Fibroblast of lung (primary cell): ENCODE data around the gene PCSK2. TPM values are rescaled to one million over a fixed set of nuclear protein-coding genes. Genes with fewer than 3 reads are reported as not detected.

Experiments used
- DNase-seq, 2 donors: peaks; one replicate each; pipeline versions ENCODE4 v3.0.0 to v3.0.0-alpha.2; 2010; ENCODE audit warnings: low read depth in 2 of 2
- H2AFZ ChIP-seq: 2 replicates; pipeline ENCODE4 v1.5.1; 2012; ENCODE audit warnings: low read length, control low read depth, inconsistent platforms
- H3K27ac ChIP-seq: 2 replicates; pipeline ENCODE4 v1.5.1; 2011; ENCODE audit warnings: low read length, control low read depth; ENCODE audit not compliant: insufficient read depth
- H3K27me3 ChIP-seq: 2 replicates; pipeline ENCODE4 v1.5.1; 2011; ENCODE audit warnings: mild to moderate bottlenecking, low read length; ENCODE audit not compliant: control insufficient read depth, insufficient read depth
- H3K36me3 ChIP-seq: 2 replicates; pipeline ENCODE4 v1.5.1; 2011; ENCODE audit warnings: low read length; ENCODE audit not compliant: control insufficient read depth, insufficient read depth
- H3K4me1 ChIP-seq: 2 replicates; pipeline ENCODE4 v1.5.1; 2011; ENCODE audit warnings: low read length; ENCODE audit not compliant: control insufficient read depth, insufficient read depth; ENCODE audit errors: extremely low read depth
- H3K4me2 ChIP-seq: 2 replicates; pipeline ENCODE4 v1.5.1; 2011; ENCODE audit warnings: low read length, control low read depth; ENCODE audit not compliant: insufficient read depth; ENCODE audit errors: extremely low read depth
- H3K4me3 ChIP-seq, 4 experiments: fragments of 200-600 bp in 1 of 4; sonication (generic) in 1 of 4; replicated peaks in 1 of 4; 2 replicates each; pipeline ENCODE4 v1.5.1; 2011 to 2016; ENCODE audit warnings: low read length in 4 of 4, low read depth in 3 of 4, mild to moderate bottlenecking in 3 of 4, control low read depth in 2 of 4, inconsistent platforms in 1 of 4, mixed read lengths in 1 of 4; ENCODE audit not compliant: insufficient read depth in 1 of 4; ENCODE audit errors: control extremely low read depth in 1 of 4
- H3K79me2 ChIP-seq: 2 replicates; pipeline ENCODE4 v1.5.1; 2012; ENCODE audit warnings: mild to moderate bottlenecking, low read length, inconsistent platforms; ENCODE audit not compliant: control insufficient read depth, insufficient read depth
- H3K9ac ChIP-seq: 2 replicates; pipeline ENCODE4 v1.5.1; 2011; ENCODE audit warnings: mild to moderate bottlenecking, low read length, control low read depth; ENCODE audit not compliant: insufficient read depth
- H3K9me3 ChIP-seq: 2 replicates; pipeline ENCODE4 v1.5.1; 2012; ENCODE audit warnings: low read depth, low read length; ENCODE audit not compliant: control insufficient read depth, insufficient read depth
- H4K20me1 ChIP-seq: 2 replicates; pipeline ENCODE4 v1.5.1; 2011; ENCODE audit warnings: low read length; ENCODE audit not compliant: control insufficient read depth, insufficient read depth; ENCODE audit errors: extremely low read depth
- CTCF ChIP-seq, 2 donors: IDR thresholded peaks in 1 of 2; conservative IDR thresholded peaks in 1 of 2; 1 replicate in 1 of 2; 2 replicates in 1 of 2; pipeline ENCODE4 v1.5.1; 2011 to 2012; ENCODE audit warnings: low read length in 2 of 2, control low read depth in 1 of 2, inconsistent platforms in 1 of 2, low read depth in 1 of 2, mild to moderate bottlenecking in 1 of 2
- EZH2 ChIP-seq: IDR thresholded peaks from 2 replicates; pipeline ENCODE4 v1.5.1; 2012; ENCODE audit warnings: low read length, control low read depth, mild to moderate bottlenecking; ENCODE audit errors: missing control alignments
- polyA plus RNA-seq, 2 donors: library from polyadenylated mRNA; depleted of rRNA in 1 of 2; stranded (reverse) in 1 of 2; unstranded in 1 of 2; fragments of >200 nt; gene quantifications; 2 replicates each; pipeline ENCODE4 v1.2.1, GENCODE V29; 2011 to 2012; ENCODE audit warnings: missing spikeins in 1 of 2
- total RNA-seq: library from RNA; depleted of rRNA; stranded (reverse); fragments of >200 nt; gene quantifications from 2 replicates; pipeline ENCODE4 v1.2.1, GENCODE V29; 2014

PCSK2 gene
- total and polyA plus RNA-seq, 2 donors (not counting 1 experiment from before 2014, with no cell fraction given) = under 0.01 to 1.2 TPM

GRCh38 chr20:17298171-17298570 is 71.3 kb downstream of the PCSK2 start:
- H3K36me3 ChIP-seq = no peaks in the 10 kb centered on the region
- no peaks in the 10 kb centered on the region for H3K9me3 ChIP-seq
- TF ChIP-seq CTCF (conservative IDR thresholded peaks at IDR 0.05 in 1 of 2, IDR thresholded peaks at IDR 0.05 in 1 of 2; ENCODE audit: low read depth in 1 of 2, low read length in 2 of 2) = no peak
- TF ChIP-seq EZH2 = no peak
- no peak overlapping the region for H2AFZ ChIP-seq
- no peaks in the 10 kb centered on the region for H4K20me1 ChIP-seq
- H3K4me2 ChIP-seq = no peak overlapping the region
- no peak overlapping the region for H3K9ac ChIP-seq
- no peaks in the 10 kb centered on the region for H3K79me2 ChIP-seq
- no peak for DNase-seq
- H3K27me3 ChIP-seq = no peaks in the 10 kb centered on the region
- H3K4me1 ChIP-seq = no peaks in the 10 kb centered on the region
- no peak overlapping the region for H3K27ac ChIP-seq
- H3K4me3 ChIP-seq = no peak overlapping the region

GRCh38 chr20:17298751-17299150 is 71.9 kb downstream of the PCSK2 start:
- no peaks in the 10 kb centered on the region for H3K9me3 ChIP-seq
- no peak overlapping the region for H3K4me3 ChIP-seq
- H3K79me2 ChIP-seq = no peaks in the 10 kb centered on the region
- H4K20me1 ChIP-seq = no peaks in the 10 kb centered on the region
- no peaks in the 10 kb centered on the region for H3K36me3 ChIP-seq
- no peaks in the 10 kb centered on the region for H3K27me3 ChIP-seq
- no peak overlapping the region for H3K4me2 ChIP-seq
- no peak for DNase-seq
- H2AFZ ChIP-seq = no peak overlapping the region
- no peaks in the 10 kb centered on the region for H3K4me1 ChIP-seq
- TF ChIP-seq CTCF (conservative IDR thresholded peaks at IDR 0.05 in 1 of 2, IDR thresholded peaks at IDR 0.05 in 1 of 2; ENCODE audit: low read depth in 1 of 2, low read length in 2 of 2) = no peak
- no peak for TF ChIP-seq EZH2
- H3K27ac ChIP-seq = no peak overlapping the region
- H3K9ac ChIP-seq = no peak overlapping the region

GRCh38 chr20:17300113-17300512 is 73.3 kb downstream of the PCSK2 start:
- Histone ChIP-seq H2AFZ (no peak overlapping the region), H3K9ac (no peak overlapping the region), H3K27ac (no peak overlapping the region), H3K36me3 (no peaks in the 10 kb centered on the region), H3K27me3 (no peaks in the 10 kb centered on the region), H3K4me2 (no peak overlapping the region), H3K4me1 (no peaks in the 10 kb centered on the region), H3K79me2 (no peaks in the 10 kb centered on the region), H3K4me3 (no peak overlapping the region), H3K9me3 (no peaks in the 10 kb centered on the region), H4K20me1 (no peaks in the 10 kb centered on the region)
- DNase-seq = no peak
- no peak for TF ChIP-seq CTCF (conservative IDR thresholded peaks at IDR 0.05 in 1 of 2, IDR thresholded peaks at IDR 0.05 in 1 of 2; ENCODE audit: low read depth in 1 of 2, low read length in 2 of 2)
- no peak for TF ChIP-seq EZH2
